Transverse colon (tissue), 4 donors: ENCODE results near the gene DEF6.

Source experiments
- POLR2A ChIP-seq: fragments of 450-650 bp; IDR thresholded peaks from one replicate; pipeline ENCODE4 v1.6.1; 2016; ENCODE audit warnings: antibody characterized with exemption, mild to moderate bottlenecking, moderate library complexity
- POLR2AphosphoS5 ChIP-seq, 3 donors: sonication (generic); formaldehyde crosslinking; IDR thresholded peaks; one replicate each; pipeline ENCODE4 v1.6.1; 2016; ENCODE audit warnings: antibody characterized with exemption in 3 of 3
- TF ChIP-seq, protein P1 (sequence below), 5 experiments: fragments of 200-600 bp in 3 of 5; fragments of 450-650 bp in 2 of 5; sonication (generic) in 3 of 5; IDR thresholded peaks; 1 replicate in 2 of 5; 2 replicates in 3 of 5; pipeline ENCODE4 v1.5.1; 2016 to 2017; ENCODE audit warnings: antibody characterized with exemption in 5 of 5, inconsistent platforms in 3 of 5, mild to moderate bottlenecking in 2 of 5, moderate library complexity in 1 of 5

DNA sequence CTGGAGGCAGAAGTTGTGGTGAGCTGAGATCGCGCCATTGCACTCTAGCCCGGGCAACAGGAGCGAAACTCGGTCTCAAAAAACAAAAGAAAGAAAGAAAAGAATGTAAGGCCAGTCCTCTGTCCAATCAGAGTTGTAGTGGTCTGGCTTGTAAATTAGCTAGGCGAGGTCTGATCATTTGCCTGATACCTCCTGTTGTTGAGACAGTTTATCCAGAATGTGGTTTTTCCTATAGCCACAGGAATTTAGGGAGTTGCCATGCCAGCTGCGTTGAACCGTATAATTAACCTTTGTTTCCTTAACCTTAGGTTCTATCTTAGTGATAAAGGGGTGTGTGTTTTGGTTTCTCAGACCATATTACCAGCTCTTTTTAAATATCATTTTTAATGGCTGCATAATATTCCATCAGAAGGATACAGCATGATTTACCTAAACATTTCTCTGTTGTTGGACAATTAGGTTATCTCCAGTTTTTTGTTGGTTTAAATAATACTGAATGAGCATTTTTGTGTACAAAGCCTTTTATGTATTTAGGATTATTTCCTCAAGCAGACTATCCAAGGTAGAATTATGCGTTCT is 33.0 kb downstream of the DEF6 start:
- TF ChIP-seq, protein P1, sequence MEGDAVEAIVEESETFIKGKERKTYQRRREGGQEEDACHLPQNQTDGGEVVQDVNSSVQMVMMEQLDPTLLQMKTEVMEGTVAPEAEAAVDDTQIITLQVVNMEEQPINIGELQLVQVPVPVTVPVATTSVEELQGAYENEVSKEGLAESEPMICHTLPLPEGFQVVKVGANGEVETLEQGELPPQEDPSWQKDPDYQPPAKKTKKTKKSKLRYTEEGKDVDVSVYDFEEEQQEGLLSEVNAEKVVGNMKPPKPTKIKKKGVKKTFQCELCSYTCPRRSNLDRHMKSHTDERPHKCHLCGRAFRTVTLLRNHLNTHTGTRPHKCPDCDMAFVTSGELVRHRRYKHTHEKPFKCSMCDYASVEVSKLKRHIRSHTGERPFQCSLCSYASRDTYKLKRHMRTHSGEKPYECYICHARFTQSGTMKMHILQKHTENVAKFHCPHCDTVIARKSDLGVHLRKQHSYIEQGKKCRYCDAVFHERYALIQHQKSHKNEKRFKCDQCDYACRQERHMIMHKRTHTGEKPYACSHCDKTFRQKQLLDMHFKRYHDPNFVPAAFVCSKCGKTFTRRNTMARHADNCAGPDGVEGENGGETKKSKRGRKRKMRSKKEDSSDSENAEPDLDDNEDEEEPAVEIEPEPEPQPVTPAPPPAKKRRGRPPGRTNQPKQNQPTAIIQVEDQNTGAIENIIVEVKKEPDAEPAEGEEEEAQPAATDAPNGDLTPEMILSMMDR (IDR thresholded peaks at IDR 0.05): no peak
- TF ChIP-seq POLR2AphosphoS5 (IDR thresholded peaks at IDR 0.05): no peak
- no peak for TF ChIP-seq POLR2A
